Adrenal gland (tissue), 5 donors: ENCODE results near the gene UBL5.

Experiments
- POLR2A ChIP-seq, 2 donors: fragments of 450-650 bp; IDR thresholded peaks; one replicate each; pipeline ENCODE4 v1.6.1; 2017; ENCODE audit warnings: antibody characterized with exemption in 2 of 2, mild to moderate bottlenecking in 2 of 2, moderate library complexity in 1 of 2
- TF ChIP-seq, protein P1 (sequence below), 6 experiments: fragments of 450-650 bp in 4 of 6; fragments of 200-600 bp in 2 of 6; sonication (generic) in 1 of 6; IDR thresholded peaks; 1 replicate in 5 of 6; 2 replicates in 1 of 6; pipeline versions ENCODE4 v1.5.1 to v1.8.0; 2016 to 2021; ENCODE audit warnings: antibody characterized with exemption in 6 of 6, mild to moderate bottlenecking in 2 of 6, moderate library complexity in 1 of 6
- donor health status: DM: no; HTN: no; CAD: no.

DNA sequence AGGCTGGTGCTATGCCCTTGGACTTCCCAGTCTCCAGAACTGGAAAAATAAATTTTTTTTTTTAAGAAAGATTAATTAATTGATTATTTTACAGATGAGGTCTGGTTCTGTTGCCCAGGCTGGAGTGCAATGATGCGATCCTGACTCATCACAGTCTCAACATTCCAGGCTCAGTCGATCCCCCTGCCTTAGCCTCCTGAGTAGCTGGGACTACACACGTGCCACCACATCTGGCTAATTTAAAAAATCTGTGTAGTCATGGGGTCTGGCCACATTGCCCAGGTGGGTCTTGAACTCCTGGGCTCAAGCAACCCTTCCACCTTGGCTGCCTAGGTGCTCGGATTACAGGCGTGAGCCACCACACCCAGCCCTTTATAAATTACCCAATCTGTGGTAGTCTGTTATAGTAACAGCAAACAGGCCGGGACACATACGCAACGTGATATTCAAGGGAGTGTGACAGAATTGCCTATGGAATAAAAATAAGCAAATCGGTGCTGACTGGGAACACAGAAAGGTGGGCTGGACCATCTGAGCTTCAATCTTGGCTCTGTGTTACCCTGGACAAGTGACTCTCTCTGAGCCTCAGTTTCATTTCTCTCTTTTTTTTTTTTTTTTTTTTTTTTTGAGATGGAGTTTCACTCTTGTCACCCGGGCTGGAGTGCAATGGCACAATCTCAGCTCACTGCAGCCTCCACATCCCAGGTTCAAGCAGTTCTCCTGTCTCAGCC, 50.2 kb downstream of the UBL5 start:
- TF ChIP-seq, protein P1, sequence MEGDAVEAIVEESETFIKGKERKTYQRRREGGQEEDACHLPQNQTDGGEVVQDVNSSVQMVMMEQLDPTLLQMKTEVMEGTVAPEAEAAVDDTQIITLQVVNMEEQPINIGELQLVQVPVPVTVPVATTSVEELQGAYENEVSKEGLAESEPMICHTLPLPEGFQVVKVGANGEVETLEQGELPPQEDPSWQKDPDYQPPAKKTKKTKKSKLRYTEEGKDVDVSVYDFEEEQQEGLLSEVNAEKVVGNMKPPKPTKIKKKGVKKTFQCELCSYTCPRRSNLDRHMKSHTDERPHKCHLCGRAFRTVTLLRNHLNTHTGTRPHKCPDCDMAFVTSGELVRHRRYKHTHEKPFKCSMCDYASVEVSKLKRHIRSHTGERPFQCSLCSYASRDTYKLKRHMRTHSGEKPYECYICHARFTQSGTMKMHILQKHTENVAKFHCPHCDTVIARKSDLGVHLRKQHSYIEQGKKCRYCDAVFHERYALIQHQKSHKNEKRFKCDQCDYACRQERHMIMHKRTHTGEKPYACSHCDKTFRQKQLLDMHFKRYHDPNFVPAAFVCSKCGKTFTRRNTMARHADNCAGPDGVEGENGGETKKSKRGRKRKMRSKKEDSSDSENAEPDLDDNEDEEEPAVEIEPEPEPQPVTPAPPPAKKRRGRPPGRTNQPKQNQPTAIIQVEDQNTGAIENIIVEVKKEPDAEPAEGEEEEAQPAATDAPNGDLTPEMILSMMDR (IDR thresholded peaks at IDR 0.05): no peak
- no peak for TF ChIP-seq POLR2A (IDR thresholded peaks at IDR 0.05)
